ENCODE data around the gene TADA2B.

Gene TADA2B

DNA sequence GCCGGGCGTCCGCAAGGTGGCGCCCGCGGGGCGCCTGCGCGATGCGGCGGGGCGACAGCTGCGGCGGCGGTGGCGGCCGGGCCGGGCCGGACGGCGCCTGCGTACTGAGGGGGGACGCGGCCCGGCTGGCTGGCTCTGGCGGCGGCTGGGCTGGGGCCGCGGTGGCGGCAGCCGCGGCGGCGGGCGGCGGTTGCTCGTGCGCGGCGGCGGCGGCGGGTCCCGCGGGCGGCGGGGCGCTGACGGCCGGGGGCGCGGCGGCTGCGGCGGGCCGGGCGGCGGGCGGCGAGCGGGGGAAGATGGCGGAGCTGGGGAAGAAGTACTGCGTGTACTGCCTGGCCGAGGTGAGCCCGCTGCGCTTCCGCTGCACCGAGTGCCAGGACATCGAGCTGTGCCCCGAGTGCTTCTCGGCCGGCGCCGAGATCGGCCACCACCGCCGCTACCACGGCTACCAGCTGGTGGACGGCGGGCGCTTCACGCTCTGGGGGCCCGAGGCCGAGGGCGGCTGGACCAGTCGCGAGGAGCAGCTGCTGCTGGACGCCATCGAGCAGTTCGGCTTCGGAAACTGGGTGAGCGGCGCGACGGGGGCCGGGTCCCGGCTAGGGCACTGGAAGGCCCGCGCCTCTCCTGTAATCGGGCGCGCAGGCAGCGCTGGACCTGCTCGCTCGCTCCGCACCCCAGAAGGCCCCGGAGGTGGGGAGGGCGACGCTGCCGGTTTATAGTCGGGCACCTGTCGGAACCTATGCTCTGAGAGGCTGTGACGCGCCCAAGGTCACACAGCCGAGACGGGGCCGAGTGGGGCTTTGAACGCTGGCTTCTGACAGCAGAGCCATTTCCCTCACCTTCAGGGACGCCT lies at the start of gene TADA2B:
TADA2B (plus strand) TSS at position 89 of the 853 bp plus-strand sequence; CDS start at position 297, 208 bp downstream.
- Histone ChIP-seq H3K36me3 (ENCODE audit: insufficient read depth, low read length) (peaks cover 6% of the 10 kb centered on the region), H3K27me3 (ENCODE audit: control insufficient read depth in 1 of 2, insufficient read depth in 2 of 2, low read length in 2 of 2) (no peaks in the 10 kb centered on the region), H3K9ac (ENCODE audit: low read length) (peak within 1 kb of the TSS; percentile 86), H3K4me1 (ENCODE audit: insufficient read depth, low read length) (peaks cover 45% of the 10 kb centered on the region), H3K4me3 (ENCODE audit: low read depth in 1 of 2, low read length in 2 of 2) (peak within 1 kb of the TSS; percentile 91 to 98), H3K27ac (ENCODE audit: low read depth, low read length) (peak within 1 kb of the TSS; percentile 90), H3K9me3 (ENCODE audit: low read length) (no peaks in the 10 kb centered on the region)

DNA sequence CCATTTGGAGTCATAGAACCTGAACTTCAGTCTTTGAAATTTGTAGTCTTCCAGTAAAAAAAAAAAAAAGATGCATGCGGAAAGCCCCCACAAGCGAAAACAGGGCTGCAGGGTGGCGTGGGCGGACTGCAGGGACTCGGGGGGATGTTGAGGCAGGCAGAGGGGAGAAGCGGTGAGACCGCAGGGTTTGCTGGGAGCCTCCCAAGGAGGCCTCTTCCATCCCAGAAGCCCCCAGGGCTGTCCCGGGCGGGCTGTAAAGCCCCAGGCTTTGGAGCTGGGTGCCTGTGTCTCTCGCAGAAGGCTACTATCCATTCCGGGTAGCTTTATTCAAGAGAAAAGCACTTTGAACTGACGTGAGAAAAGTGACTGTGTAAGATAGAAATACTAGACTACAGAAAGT lies 46.7 kb upstream of the TADA2B start:
- Histone ChIP-seq H3K4me1 (ENCODE audit: insufficient read depth, low read length) (peaks cover 11% of the 10 kb centered on the region), H3K9me3 (ENCODE audit: low read length) (no peaks in the 10 kb centered on the region), H3K9ac (ENCODE audit: low read length) (no peak overlapping the region), H3K27ac (ENCODE audit: low read depth, low read length) (no peak overlapping the region), H3K4me3 (ENCODE audit: low read depth in 1 of 2, low read length in 2 of 2) (no peak overlapping the region), H3K36me3 (ENCODE audit: insufficient read depth, low read length) (peaks cover 49% of the 10 kb centered on the region), H3K27me3 (ENCODE audit: control insufficient read depth in 1 of 2, insufficient read depth in 2 of 2, low read length in 2 of 2) (no peaks in the 10 kb centered on the region)

DNA sequence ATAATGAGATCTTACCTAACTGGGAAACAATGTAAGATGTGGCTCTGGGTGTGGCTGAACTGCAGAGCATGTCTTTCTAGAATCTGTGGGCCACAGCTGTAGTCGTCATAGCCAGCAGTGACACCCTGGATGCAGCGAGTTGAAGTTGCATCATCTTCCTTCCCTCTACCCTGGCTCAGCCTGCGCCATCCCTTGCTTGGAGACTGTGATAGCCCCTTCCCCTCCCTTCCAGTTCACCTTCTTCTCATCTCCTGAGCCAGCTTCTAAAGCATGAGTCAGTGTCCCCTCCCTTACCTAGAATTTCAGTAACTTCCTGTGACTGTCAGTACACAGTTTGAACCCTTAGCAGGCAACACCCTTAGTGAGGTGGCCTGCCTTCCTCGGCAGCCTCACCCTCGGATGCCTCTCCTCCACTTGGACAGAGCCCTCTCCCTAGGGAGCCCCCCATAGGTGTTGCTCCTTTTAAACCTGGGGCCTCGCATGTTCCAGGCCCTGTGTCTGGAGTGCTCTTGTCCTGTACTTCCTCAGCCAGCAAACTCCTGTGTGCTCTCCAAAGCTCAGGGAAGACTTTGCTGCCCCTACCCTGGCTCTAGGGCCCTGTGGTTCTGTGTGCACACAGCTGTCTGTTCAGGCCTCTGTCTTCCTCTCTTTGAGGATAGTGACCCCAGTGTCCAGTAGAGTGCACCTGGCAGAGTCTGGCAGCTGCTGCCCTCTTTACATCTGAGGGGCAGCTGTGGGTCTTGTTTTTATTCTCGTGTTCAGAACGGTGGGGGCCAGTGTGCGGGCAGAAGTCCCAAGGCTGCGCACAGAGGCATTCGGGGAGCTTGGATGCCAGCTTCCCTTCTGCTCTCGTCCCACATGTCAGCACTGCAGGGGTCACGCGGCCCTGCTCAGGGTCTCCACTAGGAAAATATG lies 43.7 kb upstream of the TADA2B start:
- no peak overlapping the region for H3K9ac ChIP-seq (ENCODE audit: low read length)

GRCh38 chr4:7000421-7001176 lies 42.6 kb upstream of the TADA2B start:
- Histone ChIP-seq H3K27me3 (ENCODE audit: control insufficient read depth in 1 of 2, insufficient read depth in 2 of 2, low read length in 2 of 2) (no peaks in the 10 kb centered on the region), H3K4me3 (ENCODE audit: low read depth in 1 of 2, low read length in 2 of 2) (no peak overlapping the region), H3K4me1 (ENCODE audit: insufficient read depth, low read length) (no peaks in the 10 kb centered on the region), H3K9me3 (ENCODE audit: low read length) (no peaks in the 10 kb centered on the region), H3K9ac (ENCODE audit: low read length) (no peak overlapping the region), H3K36me3 (ENCODE audit: insufficient read depth, low read length) (peaks cover 66% of the 10 kb centered on the region), H3K27ac (ENCODE audit: low read depth, low read length) (no peak overlapping the region)

More for the DNA sequence above, 43.7 kb upstream of the TADA2B start:
- Histone ChIP-seq H3K27me3 (ENCODE audit: control insufficient read depth in 1 of 2, insufficient read depth in 2 of 2, low read length in 2 of 2) (no peaks in the 10 kb centered on the region), H3K27ac (ENCODE audit: low read depth, low read length) (no peak overlapping the region), H3K36me3 (ENCODE audit: insufficient read depth, low read length) (peaks cover 73% of the 10 kb centered on the region), H3K9me3 (ENCODE audit: low read length) (no peaks in the 10 kb centered on the region), H3K4me3 (ENCODE audit: low read depth in 1 of 2, low read length in 2 of 2) (no peak overlapping the region), H3K4me1 (ENCODE audit: insufficient read depth, low read length) (no peaks in the 10 kb centered on the region)

DNA sequence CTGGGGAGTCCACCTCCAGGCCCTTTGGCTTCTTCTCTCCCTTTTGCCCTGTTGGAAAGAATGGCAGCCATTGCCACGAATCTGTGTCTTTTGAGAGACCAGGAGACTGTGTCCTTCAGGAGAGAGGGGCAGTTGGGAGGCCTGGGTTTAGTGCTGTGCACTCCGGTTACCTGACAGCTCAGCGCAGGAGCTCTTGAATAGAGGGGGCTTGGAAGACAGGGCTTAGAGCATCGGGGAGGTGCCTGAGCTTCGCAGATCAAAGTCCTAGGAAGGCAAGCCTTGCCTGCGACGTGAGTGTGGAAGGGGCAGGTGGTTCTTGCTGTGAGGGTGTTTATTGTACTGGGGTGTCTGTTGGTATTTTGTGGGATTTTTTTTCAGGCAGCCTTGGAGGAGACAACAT lies 41.9 kb upstream of the TADA2B start:
- H3K4me3 ChIP-seq (ENCODE audit: low read depth in 1 of 2, low read length in 2 of 2) = no peak overlapping the region
- no peaks in the 10 kb centered on the region for H3K9me3 ChIP-seq (ENCODE audit: low read length)
- H3K36me3 ChIP-seq (ENCODE audit: insufficient read depth, low read length) = peaks cover 65% of the 10 kb centered on the region
- H3K27me3 ChIP-seq (ENCODE audit: control insufficient read depth in 1 of 2, insufficient read depth in 2 of 2, low read length in 2 of 2) = no peaks in the 10 kb centered on the region
- no peak overlapping the region for H3K27ac ChIP-seq (ENCODE audit: low read depth, low read length)
- no peak overlapping the region for H3K9ac ChIP-seq (ENCODE audit: low read length)
- no peaks in the 10 kb centered on the region for H3K4me1 ChIP-seq (ENCODE audit: insufficient read depth, low read length)

DNA sequence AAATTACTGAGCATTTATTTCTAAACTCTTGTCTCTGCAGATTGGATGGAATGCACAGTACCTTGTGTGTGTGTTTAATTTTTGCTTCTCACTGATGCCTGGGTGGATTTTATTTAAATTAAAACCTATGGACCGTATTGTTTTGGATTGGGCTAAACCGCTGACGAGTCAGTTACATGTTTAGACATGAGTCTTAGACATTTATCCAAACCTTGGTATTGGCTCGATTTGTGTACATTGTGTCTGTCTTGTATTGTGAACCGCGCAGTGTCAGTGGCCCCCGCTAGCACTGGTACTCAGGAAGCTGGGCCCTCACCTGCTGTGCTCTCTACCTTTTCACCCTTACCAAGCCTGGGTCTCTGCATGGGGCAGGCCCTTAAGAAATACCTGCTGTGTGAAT lies 40.8 kb upstream of the TADA2B start:
- no peaks in the 10 kb centered on the region for H3K9me3 ChIP-seq (ENCODE audit: low read length)
- H3K36me3 ChIP-seq (ENCODE audit: insufficient read depth, low read length) = peaks cover 60% of the 10 kb centered on the region

GRCh38 chr4:7003176-7003878 lies 39.8 kb upstream of the TADA2B start:
- H3K4me1 ChIP-seq (ENCODE audit: insufficient read depth, low read length) = no peaks in the 10 kb centered on the region
- no peak overlapping the region for H3K27ac ChIP-seq (ENCODE audit: low read depth, low read length)
- H3K4me3 ChIP-seq (ENCODE audit: low read depth in 1 of 2, low read length in 2 of 2) = no peak overlapping the region
- no peaks in the 10 kb centered on the region for H3K9me3 ChIP-seq (ENCODE audit: low read length)
- peaks cover 67% of the 10 kb centered on the region for H3K36me3 ChIP-seq (ENCODE audit: insufficient read depth, low read length)
- H3K27me3 ChIP-seq (ENCODE audit: control insufficient read depth in 1 of 2, insufficient read depth in 2 of 2, low read length in 2 of 2) = no peaks in the 10 kb centered on the region
- H3K9ac ChIP-seq (ENCODE audit: low read length) = no peak overlapping the region

More for the DNA sequence above, 40.8 kb upstream of the TADA2B start:
- H3K4me1 ChIP-seq (ENCODE audit: insufficient read depth, low read length) = no peaks in the 10 kb centered on the region
- no peaks in the 10 kb centered on the region for H3K27me3 ChIP-seq (ENCODE audit: control insufficient read depth in 1 of 2, insufficient read depth in 2 of 2, low read length in 2 of 2)
- H3K4me3 ChIP-seq (ENCODE audit: low read depth in 1 of 2, low read length in 2 of 2) = no peak overlapping the region
- no peak overlapping the region for H3K9ac ChIP-seq (ENCODE audit: low read length)
- H3K27ac ChIP-seq (ENCODE audit: low read depth, low read length) = no peak overlapping the region

DNA sequence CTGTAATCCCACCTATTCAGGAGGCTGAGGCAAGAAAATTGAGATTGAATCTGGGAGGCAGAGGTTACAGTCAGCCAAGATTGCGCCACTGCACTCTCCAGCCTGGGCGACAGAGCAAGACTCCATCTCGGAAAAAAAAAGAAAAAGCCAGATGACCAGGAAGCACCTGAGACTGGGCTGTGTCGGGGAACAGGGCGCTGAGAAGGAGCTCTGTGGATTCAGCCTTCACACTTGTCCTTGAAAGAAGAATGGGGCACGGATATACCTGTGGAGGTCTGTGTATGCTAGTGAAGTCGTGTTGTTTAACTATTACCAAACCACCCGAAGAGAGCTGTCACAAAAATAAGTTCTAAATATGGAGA lies 39.3 kb upstream of the TADA2B start:
- H3K27me3 ChIP-seq (ENCODE audit: control insufficient read depth in 1 of 2, insufficient read depth in 2 of 2, low read length in 2 of 2) = no peaks in the 10 kb centered on the region
- peaks cover 68% of the 10 kb centered on the region for H3K36me3 ChIP-seq (ENCODE audit: insufficient read depth, low read length)
- no peak overlapping the region for H3K9ac ChIP-seq (ENCODE audit: low read length)
- H3K4me3 ChIP-seq (ENCODE audit: low read depth in 1 of 2, low read length in 2 of 2) = no peak overlapping the region
- no peak overlapping the region for H3K27ac ChIP-seq (ENCODE audit: low read depth, low read length)
- no peaks in the 10 kb centered on the region for H3K4me1 ChIP-seq (ENCODE audit: insufficient read depth, low read length)
- no peaks in the 10 kb centered on the region for H3K9me3 ChIP-seq (ENCODE audit: low read length)

- Histone ChIP-seq H3K4me3 (ENCODE audit: low read depth in 1 of 2, low read length in 2 of 2) (no peak overlapping the region), H3K36me3 (ENCODE audit: insufficient read depth, low read length) (peaks cover 68% of the 10 kb centered on the region), H3K27me3 (ENCODE audit: control insufficient read depth in 1 of 2, insufficient read depth in 2 of 2, low read length in 2 of 2) (no peaks in the 10 kb centered on the region), H3K9me3 (ENCODE audit: low read length) (no peaks in the 10 kb centered on the region), H3K27ac (ENCODE audit: low read depth, low read length) (no peak overlapping the region), H3K4me1 (ENCODE audit: insufficient read depth, low read length) (no peaks in the 10 kb centered on the region), H3K9ac (ENCODE audit: low read length) (no peak overlapping the region)
Measured at GRCh38 chr4:7004331-7004730, 38.8 kb upstream of the TADA2B start.

DNA sequence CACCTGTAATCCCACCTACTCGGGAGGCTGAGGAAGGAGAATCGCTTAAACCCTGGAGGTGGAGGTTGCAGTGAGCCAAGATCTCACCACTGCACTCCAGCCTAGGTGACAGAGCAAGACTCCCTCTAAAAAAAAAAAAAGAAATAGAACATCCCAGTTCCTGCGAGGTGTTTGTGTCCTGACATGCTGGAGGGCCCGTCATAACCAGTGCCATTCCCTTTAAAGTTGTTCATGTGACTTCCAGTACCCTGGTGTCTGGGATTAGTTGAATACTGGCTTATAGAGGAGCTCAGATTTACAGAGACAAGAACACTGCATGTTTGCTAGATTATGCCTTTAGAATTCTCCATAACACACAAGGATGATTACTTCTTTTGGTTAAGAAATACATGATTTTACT lies 37.6 kb upstream of the TADA2B start:
- Histone ChIP-seq H3K36me3 (ENCODE audit: insufficient read depth, low read length) (peaks cover 67% of the 10 kb centered on the region), H3K4me3 (ENCODE audit: low read depth in 1 of 2, low read length in 2 of 2) (no peak overlapping the region), H3K9me3 (ENCODE audit: low read length) (no peaks in the 10 kb centered on the region), H3K9ac (ENCODE audit: low read length) (no peak overlapping the region), H3K4me1 (ENCODE audit: insufficient read depth, low read length) (no peaks in the 10 kb centered on the region), H3K27me3 (ENCODE audit: control insufficient read depth in 1 of 2, insufficient read depth in 2 of 2, low read length in 2 of 2) (no peaks in the 10 kb centered on the region), H3K27ac (ENCODE audit: low read depth, low read length) (no peak overlapping the region)

All from muscle layer of colon (tissue), 2 donors.